Right lobe of liver (tissue), 6 donors: ENCODE data around the gene SCNN1B. TPM values are rescaled to one million over a fixed set of nuclear protein-coding genes. Genes with fewer than 3 reads are reported as not detected.

Experiments
- ATAC-seq, 4 donors: fragments of 200-7000 bp; cut with Tn5 transposase; one replicate each; pipeline ENCODE4 v1.9.1; 2020; ENCODE audit warnings: mild to moderate bottlenecking in 4 of 4, moderate library complexity in 4 of 4
- DNase-seq, 3 donors: peaks; one replicate each; pipeline ENCODE4 v3.0.0-alpha.2; 2020
- H3K27ac ChIP-seq, 3 donors: fragments of 200-600 bp; one replicate each; pipeline ENCODE4 v1.8.0; 2022
- H3K27me3 ChIP-seq, 2 donors: fragments of 200-600 bp; one replicate each; pipeline ENCODE4 v1.8.0; 2022
- H3K36me3 ChIP-seq, 4 donors: fragments of 200-600 bp; sonication (generic) in 1 of 4; one replicate each; pipeline versions ENCODE4 v1.5.1 to v1.8.0; 2017 to 2022; ENCODE audit warnings: control low read depth in 1 of 4
- H3K4me1 ChIP-seq, 4 donors: fragments of 200-600 bp; sonication (generic) in 1 of 4; one replicate each; pipeline versions ENCODE4 v1.5.1 to v1.8.0; 2017 to 2022; ENCODE audit warnings: control low read depth in 1 of 4
- H3K4me3 ChIP-seq, 3 donors: fragments of 200-600 bp; one replicate each; pipeline ENCODE4 v1.8.0; 2022
- H3K9me3 ChIP-seq, 4 donors: fragments of 200-600 bp; sonication (generic) in 1 of 4; one replicate each; pipeline versions ENCODE4 v1.5.1 to v1.8.0; 2017 to 2022; ENCODE audit warnings: control low read depth in 1 of 4
- CTCF ChIP-seq, 4 donors: fragments of 200-600 bp in 3 of 4; fragments of 450-650 bp in 1 of 4; IDR thresholded peaks; one replicate each; pipeline versions ENCODE4 v1.5.1 to v1.8.0; 2016 to 2022; ENCODE audit warnings: antibody characterized with exemption in 4 of 4, mild to moderate bottlenecking in 2 of 4
- POLR2A ChIP-seq: fragments of 450-650 bp; IDR thresholded peaks from one replicate; pipeline ENCODE4 v1.6.1; 2017; ENCODE audit warnings: antibody characterized with exemption, mild to moderate bottlenecking
- WGBS: methylation state at CpG from one replicate; pipeline ENCODE4 v1.1.6; 2018; ENCODE audit warnings: low coverage, low lambda C conversion rate; ENCODE audit not compliant: insufficient coverage; ENCODE audit errors: missing lambda C conversion rate; 5-methylcytosine and 5-hydroxymethylcytosine counted together
- intact Hi-C, 2 donors: fragments of 100-400 bp; cut with DNase I; formaldehyde crosslinking; loops; one replicate each; pipeline versions ENCODE4 v1.11.2 to v1.14.1; 2022
- total RNA-seq, 6 experiments: library from RNA; depleted of rRNA in 2 of 6; stranded (reverse); fragments of >200 nt in 2 of 6; fragmentation: NEBNext Ultra II Directional in 3 of 6; extraction: Animal tissue kit (Norgen Biotek cat#: 25700) in 3 of 6; gene quantifications; one replicate each; pipeline versions ENCODE4 v1.1.0 to v1.2.4, GENCODE V29; 2016 to 2023
- donor health status: DM: no; HTN: yes; CAD: no.
- donor health status: DM: no; HTN: no; CAD: no.
- donor health status: DM: no; HTN: no; CAD: no.
- donor health status: DM: no; HTN: yes; CAD: no.
- donor health status: DM: no; HTN: yes; CAD: no.

Gene SCNN1B
- total RNA-seq, 6 experiments from 2014 or later: 0.12 to 0.13 TPM; not detected in 4

GRCh38 chr16:23392223-23392600, 90.1 kb downstream of the SCNN1B start:
- H3K36me3 ChIP-seq: peaks cover 0 to 30% (median 10%) of the 10 kb centered on the region in 4 donors
- H3K27ac ChIP-seq: no peak overlapping the region
- H3K9me3 ChIP-seq: no peaks in the 10 kb centered on the region
- DNase-seq (no peak), ATAC-seq (no peak)
- no CpG with 5 or more reads among the region's 6 CpGs for WGBS
- intact Hi-C loops: no loop called here
- H3K4me3 ChIP-seq: no peak overlapping the region
- TF ChIP-seq POLR2A: no peak
- TF ChIP-seq CTCF (IDR thresholded peaks at IDR 0.05): no peak
- no peaks in the 10 kb centered on the region for H3K27me3 ChIP-seq
- no peaks in the 10 kb centered on the region for H3K4me1 ChIP-seq

GRCh38 chr16:23394141-23394831, 92.2 kb downstream of the SCNN1B start:
- H3K9me3 ChIP-seq: no peaks in the 10 kb centered on the region
- H3K4me1 ChIP-seq: no peaks in the 10 kb centered on the region
- TF ChIP-seq CTCF (IDR thresholded peaks at IDR 0.05): no peak
- no peak for TF ChIP-seq POLR2A
- 82% methylated on average over 4 of the region's 4 CpGs for WGBS
- DNase-seq (no peak), ATAC-seq (no peak)
- H3K36me3 ChIP-seq: peaks cover 0 to 30% (median 15%) of the 10 kb centered on the region in 4 donors
- H3K4me3 ChIP-seq: no peak overlapping the region
- no peaks in the 10 kb centered on the region for H3K27me3 ChIP-seq
- H3K27ac ChIP-seq: no peak overlapping the region
- intact Hi-C loops: no loop called here

- Histone ChIP-seq H3K4me3 (no peak overlapping the region), H3K27me3 (no peaks in the 10 kb centered on the region), H3K27ac (no peak overlapping the region), H3K36me3 (peaks cover 0 to 31% (median 15%) of the 10 kb centered on the region in 4 donors), H3K9me3 (no peaks in the 10 kb centered on the region), H3K4me1 (no peaks in the 10 kb centered on the region)
- no peak for ATAC-seq
- TF ChIP-seq CTCF (IDR thresholded peaks at IDR 0.05) (no peak), POLR2A (no peak)
- 100% methylated on average over 4 of the region's 6 CpGs for WGBS
- intact Hi-C loops: no loop called here
- DNase-seq: no peak
Observed at GRCh38 chr16:23395732-23396131, 93.6 kb downstream of the SCNN1B start.

- TF ChIP-seq CTCF (IDR thresholded peaks at IDR 0.05) (no peak), POLR2A (no peak)
- H3K27me3 ChIP-seq: no peaks in the 10 kb centered on the region
Observed at GRCh38 chr16:23397464-23397863, 95.4 kb downstream of the SCNN1B start.

More at GRCh38 chr16:23397464-23397863, 95.4 kb downstream of the SCNN1B start:
- DNase-seq: no peak
- H3K4me1 ChIP-seq: no peaks in the 10 kb centered on the region
- 100% methylated on average over 2 of the region's 2 CpGs for WGBS
- intact Hi-C loops: no loop called here
- no peak overlapping the region for H3K4me3 ChIP-seq
- H3K36me3 ChIP-seq: peaks cover 0 to 28% (median 9%) of the 10 kb centered on the region in 4 donors
- H3K9me3 ChIP-seq: no peaks in the 10 kb centered on the region
- no peak overlapping the region for H3K27ac ChIP-seq
- ATAC-seq: no peak
